ENCODE data around the gene PCSK1N.

- TF ChIP-seq CTCF (conservative IDR thresholded peaks at IDR 0.05 in 1 of 2, IDR thresholded peaks at IDR 0.05 in 1 of 2; ENCODE audit: extremely low read depth in 1 of 2, insufficient read depth in 1 of 2, low read depth in 1 of 2, low read length in 2 of 2): no peak
- no peak for TF ChIP-seq EZH2 (IDR thresholded peaks at IDR 0.05; ENCODE audit: borderline replicate concordance, low read length)
Measured at GRCh38 chrX:48827654-48827968, 7.8 kb downstream of the PCSK1N start.

All from mammary epithelial cell (primary cell).